Ascending aorta (tissue), 2 donors: ENCODE results near the gene LAMB1. TPM values are rescaled to one million over a fixed set of nuclear protein-coding genes. Genes with fewer than 3 reads are reported as not detected.
A peak's percentile ranks its signal among the peaks of the same experiment; 100 is the strongest.

ENCODE experiments used
- DNase-seq, 2 donors: peaks; one replicate each; pipeline ENCODE4 v3.0.0-alpha.2; 2019; ENCODE audit warnings: low spot score in 2 of 2
- H3K27ac ChIP-seq, 2 donors: fragments of 200-600 bp; sonication (generic); one replicate each; pipeline ENCODE4 v1.5.1; 2016 to 2017; ENCODE audit warnings: mild to moderate bottlenecking in 1 of 2
- H3K27me3 ChIP-seq: fragments of 200-600 bp; sonication (generic); one replicate; pipeline ENCODE4 v1.5.1; 2017
- H3K36me3 ChIP-seq, 2 donors: fragments of 200-600 bp; sonication (generic); one replicate each; pipeline ENCODE4 v1.5.1; 2016
- H3K4me1 ChIP-seq, 2 donors: fragments of 200-600 bp; sonication (generic); one replicate each; pipeline ENCODE4 v1.5.1; 2016 to 2017; ENCODE audit warnings: mild to moderate bottlenecking in 1 of 2
- H3K4me3 ChIP-seq, 2 donors: fragments of 200-600 bp; sonication (generic); one replicate each; pipeline ENCODE4 v1.5.1; 2016 to 2017; ENCODE audit warnings: mild to moderate bottlenecking in 1 of 2
- H3K9me3 ChIP-seq, 2 donors: fragments of 200-600 bp; sonication (generic); one replicate each; pipeline ENCODE4 v1.5.1; 2016
- CTCF ChIP-seq, 3 experiments: fragments of 200-600 bp in 2 of 3; fragments of 450-650 bp in 1 of 3; sonication (generic) in 2 of 3; IDR thresholded peaks; one replicate each; pipeline ENCODE4 v1.5.1; 2016 to 2019; ENCODE audit warnings: antibody characterized with exemption in 3 of 3, mild to moderate bottlenecking in 1 of 3, moderate library complexity in 1 of 3
- intact Hi-C: fragments of 100-400 bp; cut with DNase I; formaldehyde crosslinking; loops from one replicate; pipeline ENCODE4 v1.15.1; 2023
- total RNA-seq: library from RNA; depleted of rRNA; stranded (reverse); fragments of >200 nt; gene quantifications from one replicate; pipeline ENCODE4 v1.1.0, GENCODE V29; 2016

The LAMB1 gene
- total RNA-seq, 1 donor from 2014 or later, result 198 TPM

- Histone ChIP-seq H3K36me3 (no peaks in the 10 kb centered on the region), H3K4me3 (no peak overlapping the region), H3K4me1 (no peaks in the 10 kb centered on the region), H3K27me3 (no peaks in the 10 kb centered on the region), H3K9me3 (no peaks in the 10 kb centered on the region), H3K27ac (peak overlapping the region; percentile 2 to 38)
- no peak for TF ChIP-seq CTCF (IDR thresholded peaks at IDR 0.05)
- no peak for DNase-seq
- intact Hi-C loops, result no loop called here
These were observed 42.7 kb upstream of the LAMB1 start for GRCh38 chr7:108045669-108046068.

GRCh38 chr7:108045154-108045553 lies 42.2 kb upstream of the LAMB1 start:
- intact Hi-C loops, result no loop called here
- DNase-seq, result no peak
- no peaks in the 10 kb centered on the region for H3K27me3 ChIP-seq
- peak overlapping the region; percentile 2 to 38 for H3K27ac ChIP-seq
- no peak for TF ChIP-seq CTCF (IDR thresholded peaks at IDR 0.05)
- no peaks in the 10 kb centered on the region for H3K9me3 ChIP-seq
- H3K4me3 ChIP-seq, result no peak overlapping the region
- no peaks in the 10 kb centered on the region for H3K4me1 ChIP-seq
- H3K36me3 ChIP-seq, result no peaks in the 10 kb centered on the region

GRCh38 chr7:108044345-108044744 lies 41.4 kb upstream of the LAMB1 start:
- no peak overlapping the region for H3K27ac ChIP-seq
- H3K4me3 ChIP-seq, result no peak overlapping the region
- no peaks in the 10 kb centered on the region for H3K36me3 ChIP-seq
- no peaks in the 10 kb centered on the region for H3K4me1 ChIP-seq
- H3K27me3 ChIP-seq, result no peaks in the 10 kb centered on the region
- no peak for DNase-seq
- no peaks in the 10 kb centered on the region for H3K9me3 ChIP-seq
- no peak for TF ChIP-seq CTCF (IDR thresholded peaks at IDR 0.05)
- intact Hi-C loops, result no loop called here

GRCh38 chr7:108038986-108039385 lies 36.0 kb upstream of the LAMB1 start:
- intact Hi-C loops, result no loop called here
- H3K27me3 ChIP-seq, result no peaks in the 10 kb centered on the region
- no peak for TF ChIP-seq CTCF (IDR thresholded peaks at IDR 0.05)
- H3K9me3 ChIP-seq, result no peaks in the 10 kb centered on the region
- no peak for DNase-seq
- no peak overlapping the region for H3K4me3 ChIP-seq
- no peaks in the 10 kb centered on the region for H3K4me1 ChIP-seq
- no peaks in the 10 kb centered on the region for H3K36me3 ChIP-seq
- H3K27ac ChIP-seq, result no peak overlapping the region

GRCh38 chr7:108037741-108038140 lies 34.8 kb upstream of the LAMB1 start:
- Histone ChIP-seq H3K4me1 (no peaks in the 10 kb centered on the region), H3K27ac (no peak overlapping the region), H3K27me3 (no peaks in the 10 kb centered on the region), H3K9me3 (no peaks in the 10 kb centered on the region), H3K4me3 (no peak overlapping the region), H3K36me3 (no peaks in the 10 kb centered on the region)
- intact Hi-C loops, result no loop called here
- DNase-seq, result no peak
- no peak for TF ChIP-seq CTCF (IDR thresholded peaks at IDR 0.05)

- H3K9me3 ChIP-seq, result no peaks in the 10 kb centered on the region
- H3K27me3 ChIP-seq, result no peaks in the 10 kb centered on the region
- no peak for TF ChIP-seq CTCF (IDR thresholded peaks at IDR 0.05)
- H3K36me3 ChIP-seq, result no peaks in the 10 kb centered on the region
- H3K4me3 ChIP-seq, result no peak overlapping the region
- no peak for DNase-seq
- no peak overlapping the region for H3K27ac ChIP-seq
- intact Hi-C loops, result no loop called here
- H3K4me1 ChIP-seq, result no peaks in the 10 kb centered on the region
These were observed 34.2 kb upstream of the LAMB1 start for GRCh38 chr7:108037140-108037539.
